Nephron (organoid): ENCODE data around the gene AHSP.
"Not testable (repeated sequence)": the region's sequence is repeated elsewhere in the genome, so short reads cannot be mapped to it uniquely, and the experiment has no call there.

Source experiments
- H3K27ac Mint-ChIP-seq, 3 experiments: 2 replicates each; pipeline ENCODE4 v1.8.0; 2020; ENCODE audit warnings: mixed read lengths in 3 of 3, mild to moderate bottlenecking in 2 of 3, moderate library complexity in 1 of 3
- H3K27me3 Mint-ChIP-seq: 2 replicates; pipeline ENCODE4 v1.8.0; 2021; ENCODE audit warnings: low read depth, mild to moderate bottlenecking, moderate library complexity, mixed read lengths
- H3K36me3 Mint-ChIP-seq: 2 replicates; pipeline ENCODE4 v1.8.0; 2020; ENCODE audit warnings: low read depth, mixed read lengths
- H3K4me1 Mint-ChIP-seq: 2 replicates; pipeline ENCODE4 v1.8.0; 2020; ENCODE audit warnings: mixed read lengths
- H3K4me3 Mint-ChIP-seq, 3 experiments: 2 replicates each; pipeline ENCODE4 v1.8.0; 2020; ENCODE audit warnings: mild to moderate bottlenecking in 3 of 3, mixed read lengths in 3 of 3, moderate library complexity in 2 of 3
- H3K9me3 Mint-ChIP-seq: 2 replicates; pipeline ENCODE4 v1.8.0; 2020; ENCODE audit warnings: mixed read lengths
- TF ChIP-seq, protein P1 (sequence below), 3 experiments: fragments of 200-600 bp; sonication (generic); IDR thresholded peaks; one replicate each; pipeline ENCODE4 v1.5.0; 2021; ENCODE audit warnings: antibody characterized with exemption in 3 of 3; ENCODE audit not compliant: unreplicated experiment in 3 of 3

The AHSP gene, protein sequence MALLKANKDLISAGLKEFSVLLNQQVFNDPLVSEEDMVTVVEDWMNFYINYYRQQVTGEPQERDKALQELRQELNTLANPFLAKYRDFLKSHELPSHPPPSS

DNA sequence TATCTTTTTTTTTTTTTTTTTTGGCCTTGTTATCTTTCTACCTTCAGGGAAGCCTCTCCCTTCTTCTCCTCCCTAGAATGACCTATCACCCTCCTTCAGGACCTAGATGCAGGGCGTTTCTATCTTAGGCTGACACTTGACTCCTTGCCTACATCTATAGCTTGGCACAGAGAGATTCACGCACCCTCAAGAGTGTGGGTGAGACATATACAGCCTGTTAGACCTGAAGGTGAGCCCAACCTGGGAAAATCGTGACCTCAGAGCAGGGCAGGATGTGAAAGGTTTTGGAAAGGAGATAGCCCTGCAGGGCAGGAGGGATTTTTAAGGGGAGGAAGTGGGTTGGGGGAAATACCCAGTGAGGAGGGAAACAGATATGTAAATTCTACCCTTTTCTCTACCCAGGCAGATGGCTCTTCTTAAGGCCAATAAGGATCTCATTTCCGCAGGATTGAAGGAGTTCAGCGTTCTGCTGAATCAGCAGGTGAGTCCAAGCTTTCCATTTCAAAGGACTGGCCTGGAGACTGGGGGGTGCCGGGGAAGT, at the start of gene AHSP:
TSS of gene AHSP (plus strand) at position 167 of the 541 bp plus-strand sequence. CDS start at position 407, 240 bp downstream.
- peaks cover 18% of the 10 kb centered on the region for H3K27me3 Mint-ChIP-seq
- H3K27ac Mint-ChIP-seq: peak within 1 kb of the TSS in 2 of 3 experiments; percentile 68 to 97
- no peaks in the 10 kb centered on the region for H3K9me3 Mint-ChIP-seq
- no peaks in the 10 kb centered on the region for H3K36me3 Mint-ChIP-seq
- peak within 1 kb of the TSS; percentile 75 to 91 (median 86) for H3K4me3 Mint-ChIP-seq
- TF ChIP-seq, protein P1, sequence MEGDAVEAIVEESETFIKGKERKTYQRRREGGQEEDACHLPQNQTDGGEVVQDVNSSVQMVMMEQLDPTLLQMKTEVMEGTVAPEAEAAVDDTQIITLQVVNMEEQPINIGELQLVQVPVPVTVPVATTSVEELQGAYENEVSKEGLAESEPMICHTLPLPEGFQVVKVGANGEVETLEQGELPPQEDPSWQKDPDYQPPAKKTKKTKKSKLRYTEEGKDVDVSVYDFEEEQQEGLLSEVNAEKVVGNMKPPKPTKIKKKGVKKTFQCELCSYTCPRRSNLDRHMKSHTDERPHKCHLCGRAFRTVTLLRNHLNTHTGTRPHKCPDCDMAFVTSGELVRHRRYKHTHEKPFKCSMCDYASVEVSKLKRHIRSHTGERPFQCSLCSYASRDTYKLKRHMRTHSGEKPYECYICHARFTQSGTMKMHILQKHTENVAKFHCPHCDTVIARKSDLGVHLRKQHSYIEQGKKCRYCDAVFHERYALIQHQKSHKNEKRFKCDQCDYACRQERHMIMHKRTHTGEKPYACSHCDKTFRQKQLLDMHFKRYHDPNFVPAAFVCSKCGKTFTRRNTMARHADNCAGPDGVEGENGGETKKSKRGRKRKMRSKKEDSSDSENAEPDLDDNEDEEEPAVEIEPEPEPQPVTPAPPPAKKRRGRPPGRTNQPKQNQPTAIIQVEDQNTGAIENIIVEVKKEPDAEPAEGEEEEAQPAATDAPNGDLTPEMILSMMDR (IDR thresholded peaks at IDR 0.05; ENCODE audit: unreplicated experiment in 3 of 3): no peak
- peaks cover 14% of the 10 kb centered on the region for H3K4me1 Mint-ChIP-seq

DNA sequence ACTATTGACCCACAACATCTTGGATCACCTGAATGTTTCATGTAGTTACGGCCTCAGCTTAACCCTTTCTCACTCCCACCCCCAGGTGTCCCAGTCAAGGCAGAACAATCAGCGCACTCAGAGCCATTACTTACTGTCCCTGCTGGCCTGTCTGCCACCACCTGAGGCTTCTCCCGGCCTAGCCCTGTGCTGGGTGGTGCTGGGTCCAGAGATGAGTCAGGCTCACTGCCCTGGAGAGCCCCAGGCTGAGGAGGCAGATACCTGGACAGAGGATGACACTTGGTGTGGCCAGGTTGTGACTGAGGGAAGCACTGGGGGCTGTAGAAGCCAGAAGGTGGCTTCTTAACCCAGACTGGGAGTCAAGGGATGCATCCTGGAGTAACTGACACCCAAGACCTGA, 48.7 kb upstream of the AHSP start:
- H3K36me3 Mint-ChIP-seq: peaks cover 14% of the 10 kb centered on the region
- H3K27ac Mint-ChIP-seq: peak overlapping the region in 1 of 3 experiments; percentile 20
- H3K9me3 Mint-ChIP-seq: no peaks in the 10 kb centered on the region

DNA sequence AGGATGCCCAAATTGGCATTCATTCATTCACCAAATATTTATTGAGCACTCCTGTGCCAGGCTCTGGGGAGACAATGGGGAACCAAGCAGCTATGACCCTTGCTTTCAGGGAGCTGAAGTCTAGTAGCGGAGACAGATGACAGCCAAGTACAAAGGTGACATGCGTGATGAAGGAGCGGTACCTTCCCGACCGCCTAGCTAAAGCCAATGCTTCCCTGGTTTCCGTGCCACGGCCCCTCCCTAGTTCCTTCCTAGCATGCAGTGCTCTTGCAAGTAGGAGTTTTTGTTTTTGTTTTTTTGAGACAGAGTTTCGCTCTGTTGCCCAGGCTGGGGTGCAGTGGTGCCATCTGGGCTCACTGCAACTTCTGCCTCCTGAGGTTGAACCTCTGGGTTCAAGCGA, 47.9 kb upstream of the AHSP start:
- TF ChIP-seq, protein P1 (IDR thresholded peaks at IDR 0.05; ENCODE audit: unreplicated experiment in 3 of 3): no peak
- peak overlapping the region in 1 of 3 experiments; percentile 18 for H3K4me3 Mint-ChIP-seq
- no peaks in the 10 kb centered on the region for H3K9me3 Mint-ChIP-seq
- H3K4me1 Mint-ChIP-seq: peaks cover 13% of the 10 kb centered on the region
- H3K36me3 Mint-ChIP-seq: peaks cover 6% of the 10 kb centered on the region
- no peak overlapping the region for H3K27ac Mint-ChIP-seq
- H3K27me3 Mint-ChIP-seq: peaks cover 40% of the 10 kb centered on the region

More for the DNA sequence above, 48.7 kb upstream of the AHSP start:
- peak overlapping the region in 1 of 3 experiments; percentile 31 for H3K4me3 Mint-ChIP-seq
- peaks cover 42% of the 10 kb centered on the region for H3K27me3 Mint-ChIP-seq
- TF ChIP-seq, protein P1 (IDR thresholded peaks at IDR 0.05; ENCODE audit: unreplicated experiment in 3 of 3): no peak
- H3K4me1 Mint-ChIP-seq: peaks cover 13% of the 10 kb centered on the region

DNA sequence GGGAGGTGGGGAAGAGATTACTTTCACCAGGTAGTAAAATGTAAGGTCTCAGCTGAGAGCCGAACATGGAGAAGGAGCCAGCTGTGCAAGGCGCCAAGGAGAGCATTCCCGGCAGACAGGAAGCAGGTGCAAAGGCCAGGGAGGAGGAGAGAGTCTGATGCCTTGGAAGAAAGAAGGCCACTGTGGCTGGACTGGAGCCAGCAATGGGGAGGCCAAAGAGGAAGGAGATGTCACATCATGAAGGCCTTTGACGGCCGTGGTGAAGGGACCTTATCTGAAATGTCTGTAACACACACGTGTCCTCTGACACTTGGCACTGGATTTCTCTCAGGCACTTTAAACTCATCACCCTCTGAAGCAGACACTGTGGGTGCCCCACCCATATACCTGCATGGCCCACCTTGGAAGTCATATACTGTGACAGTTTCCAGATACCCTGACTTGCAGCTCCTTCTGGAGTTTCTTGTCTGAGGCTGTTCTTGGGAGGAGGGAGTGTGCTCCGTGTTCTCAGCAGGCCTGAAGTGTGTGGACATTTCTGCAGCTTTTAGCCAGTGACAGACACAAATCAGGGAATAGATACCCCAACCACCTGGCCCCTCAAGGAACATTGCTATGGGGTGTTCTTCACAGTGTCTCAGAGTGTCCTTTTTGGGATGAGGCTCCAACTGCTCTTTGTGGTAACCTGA, 46.7 kb upstream of the AHSP start:
- no peak overlapping the region for H3K4me3 Mint-ChIP-seq
- H3K9me3 Mint-ChIP-seq: no peaks in the 10 kb centered on the region
- H3K4me1 Mint-ChIP-seq: peaks cover 17% of the 10 kb centered on the region
- peaks cover 40% of the 10 kb centered on the region for H3K27me3 Mint-ChIP-seq
- no peaks in the 10 kb centered on the region for H3K36me3 Mint-ChIP-seq
- TF ChIP-seq, protein P1 (IDR thresholded peaks at IDR 0.05; ENCODE audit: unreplicated experiment in 3 of 3): no peak
- peak overlapping the region in 2 of 3 experiments; percentile 0 to 5 for H3K27ac Mint-ChIP-seq

DNA sequence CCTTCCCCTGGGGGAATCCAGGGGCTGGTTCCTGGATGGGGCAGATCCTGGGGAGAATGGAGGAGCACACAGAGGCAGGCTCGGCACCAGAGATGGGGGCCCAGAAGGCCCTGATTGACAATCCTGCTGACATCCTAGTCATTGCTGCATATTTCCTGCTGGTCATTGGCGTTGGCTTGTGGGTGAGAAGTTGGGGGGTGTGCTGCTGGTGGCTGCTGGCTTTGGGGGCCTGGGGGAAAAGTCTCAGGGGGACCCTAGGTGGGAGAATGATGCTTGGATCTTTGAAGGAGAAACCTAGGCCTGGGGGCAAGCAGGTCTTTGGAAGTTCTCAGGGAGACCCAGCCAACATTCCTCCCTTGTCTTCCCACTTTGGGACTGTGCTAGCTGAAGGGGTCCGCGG, 44.6 kb upstream of the AHSP start, which contains the start of gene SLC5A2:
TSS of gene SLC5A2 (plus strand) at position 43 of the 400 bp plus-strand sequence. CDS start at position 57, 14 bp downstream.
- H3K4me3 Mint-ChIP-seq: no peak within 1 kb of the TSS
- H3K27ac Mint-ChIP-seq: peak within 1 kb of the TSS in 1 of 3 experiments; percentile 6
- TF ChIP-seq, protein P1 (IDR thresholded peaks at IDR 0.05; ENCODE audit: unreplicated experiment in 3 of 3): no peak
- H3K4me1 Mint-ChIP-seq: peaks cover 15% of the 10 kb centered on the region
- H3K36me3 Mint-ChIP-seq: no peaks in the 10 kb centered on the region
- no peaks in the 10 kb centered on the region for H3K9me3 Mint-ChIP-seq
- H3K27me3 Mint-ChIP-seq: peaks cover 53% of the 10 kb centered on the region

DNA sequence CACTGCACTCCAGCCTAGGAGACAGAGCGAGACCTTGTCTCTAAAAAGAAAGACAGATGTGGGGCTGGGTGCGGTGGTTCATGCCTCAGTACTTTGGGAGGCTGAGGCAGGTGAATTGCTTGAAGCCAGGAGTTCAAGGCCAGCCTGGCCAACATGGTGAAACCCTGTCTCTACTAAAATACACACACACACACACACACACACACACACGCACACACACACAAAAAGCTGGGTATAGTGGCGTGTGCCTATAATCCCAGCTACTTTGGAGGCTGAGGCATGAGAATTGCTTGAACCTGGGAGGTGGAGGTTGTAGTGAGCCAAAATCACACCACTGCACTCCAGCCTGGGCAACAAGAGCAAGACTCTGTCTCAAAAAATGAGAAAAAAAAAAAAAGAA, 43.7 kb upstream of the AHSP start:
- not testable (repeated sequence) for H3K9me3 Mint-ChIP-seq, H3K36me3 Mint-ChIP-seq
- Mint-ChIP-seq H3K27me3 (peaks cover 53% of the 10 kb centered on the region), H3K4me1 (peaks cover 15% of the 10 kb centered on the region), H3K4me3 (peak overlapping the region in 2 of 3 experiments; percentile 21 to 67), H3K27ac (peak overlapping the region in 2 of 3 experiments; percentile 41 to 89)
